D721Med (cell line): ENCODE results near the gene SAMD4A.

Source experiments
- DNase-seq: peaks from one replicate; pipeline ENCODE4 v3.0.0; 2011; ENCODE audit warnings: low spot score; ENCODE audit not compliant: insufficient read length
- FAIRE-seq: peaks from 2 replicates; lab custom pipeline; 2011; peaks lifted over from hg19 to GRCh38; lab: Jason Lieb, UNC
- CTCF ChIP-seq: IDR thresholded peaks from 2 replicates; pipeline ENCODE4 v1.5.1; 2012; ENCODE audit warnings: mild to moderate bottlenecking, control low read depth; ENCODE audit not compliant: insufficient read depth; ENCODE audit errors: missing control alignments

The SAMD4A gene

GRCh38 chr14:54629635-54630360 lies 62.9 kb downstream of the SAMD4A start:
- no peak for TF ChIP-seq CTCF
- FAIRE-seq (no peak), DNase-seq (no peak)

- FAIRE-seq = no peak
- TF ChIP-seq CTCF = no peak
- no peak for DNase-seq
Observed at GRCh38 chr14:54631016-54631415, 64.1 kb downstream of the SAMD4A start.

- DNase-seq (no peak), FAIRE-seq (no peak)
- TF ChIP-seq CTCF = no peak
Observed at GRCh38 chr14:54632452-54632851, 65.5 kb downstream of the SAMD4A start.

GRCh38 chr14:54633076-54633475 lies 66.1 kb downstream of the SAMD4A start:
- no peak for TF ChIP-seq CTCF
- no peak for FAIRE-seq
- no peak for DNase-seq

GRCh38 chr14:54637270-54638134 lies 70.6 kb downstream of the SAMD4A start:
- DNase-seq (no peak), FAIRE-seq (no peak)
- TF ChIP-seq CTCF = no peak

- TF ChIP-seq CTCF = no peak
- FAIRE-seq (no peak), DNase-seq (no peak)
Observed at GRCh38 chr14:54638135-54638446, 71.2 kb downstream of the SAMD4A start.

- FAIRE-seq (no peak), DNase-seq (no peak)
- TF ChIP-seq CTCF = no peak
Observed at GRCh38 chr14:54639611-54640010, 72.7 kb downstream of the SAMD4A start.
